Mesendoderm (in vitro differentiated cells): ENCODE measurements around the gene NAV1.

ENCODE experiments used
- DNase-seq: peaks from one replicate; pipeline ENCODE4 v3.0.0; 2013
- H2AK5ac ChIP-seq: 2 replicates; pipeline ENCODE4 v1.6.1; 2013; ENCODE audit warnings: low read length, inconsistent platforms
- H2BK120ac ChIP-seq: 2 replicates; pipeline ENCODE4 v1.6.1; 2013; ENCODE audit warnings: low read depth, mild to moderate bottlenecking, low read length, moderate library complexity, mixed read lengths
- H2BK15ac ChIP-seq: replicated peaks from 2 replicates; pipeline ENCODE4 v1.6.1; 2013; ENCODE audit warnings: low read depth, mild to moderate bottlenecking, moderate library complexity
- H2BK5ac ChIP-seq: 2 replicates; pipeline ENCODE4 v1.6.1; 2013; ENCODE audit warnings: low read length, inconsistent platforms
- H3K18ac ChIP-seq: 2 replicates; pipeline ENCODE4 v1.6.1; 2013; ENCODE audit warnings: mild to moderate bottlenecking, low read length, mixed read lengths
- H3K23ac ChIP-seq: one replicate; pipeline ENCODE4 v1.6.1; 2013; ENCODE audit warnings: low read length
- H3K27ac ChIP-seq: 2 replicates; pipeline ENCODE4 v1.5.1; 2013; ENCODE audit warnings: low read depth, mild to moderate bottlenecking, inconsistent platforms, low read length, moderate library complexity
- H3K27me3 ChIP-seq: 2 replicates; pipeline ENCODE4 v1.6.1; 2013; ENCODE audit warnings: low read length, control low read depth, mild to moderate bottlenecking, inconsistent platforms; ENCODE audit not compliant: insufficient read depth, poor library complexity
- H3K36me3 ChIP-seq: 2 replicates; pipeline ENCODE4 v1.6.1; 2013; ENCODE audit warnings: low read length, inconsistent platforms; ENCODE audit not compliant: control insufficient read depth, insufficient read depth
- H3K4ac ChIP-seq: one replicate; pipeline ENCODE4 v1.6.1; 2013; ENCODE audit warnings: low read depth, mild to moderate bottlenecking, low read length, moderate library complexity
- H3K4me1 ChIP-seq: 2 replicates; pipeline ENCODE4 v1.6.1; 2013; ENCODE audit warnings: low read depth, low read length, inconsistent platforms; ENCODE audit not compliant: control insufficient read depth
- H3K4me2 ChIP-seq: 2 replicates; pipeline ENCODE4 v1.6.1; 2013; ENCODE audit warnings: low read length
- H3K4me3 ChIP-seq: 2 replicates; pipeline ENCODE4 v1.5.1; 2013; ENCODE audit warnings: mild to moderate bottlenecking, low read length
- H3K56ac ChIP-seq: one replicate; pipeline ENCODE4 v1.6.1; 2013; ENCODE audit warnings: low read length
- H3K79me1 ChIP-seq: 2 replicates; pipeline ENCODE4 v1.6.1; 2013; ENCODE audit warnings: low read length, inconsistent platforms
- H3K79me2 ChIP-seq: 2 replicates; pipeline ENCODE4 v1.6.1; 2013; ENCODE audit warnings: mild to moderate bottlenecking, low read length; ENCODE audit not compliant: control insufficient read depth, insufficient read depth
- H3K9ac ChIP-seq: 2 replicates; pipeline ENCODE4 v1.6.1; 2013; ENCODE audit warnings: low read length, inconsistent platforms
- H4K5ac ChIP-seq: one replicate; pipeline ENCODE4 v1.6.1; 2013; ENCODE audit warnings: low read length
- H4K8ac ChIP-seq: one replicate; pipeline ENCODE4 v1.6.1; 2013; ENCODE audit warnings: low read depth, mild to moderate bottlenecking, control low read depth, low read length, moderate library complexity
- WGBS: extraction: QIAGEN DNeasy Blood & Tissue Kit; methylation state at CpG from one replicate; pipeline ENCODE4 v1.1.7; 2013; ENCODE audit warnings: low lambda C conversion rate, missing lambda C conversion rate; ENCODE audit not compliant: insufficient coverage; ENCODE audit errors: extremely low coverage; 5-methylcytosine and 5-hydroxymethylcytosine counted together

Gene NAV1

GRCh38 chr1:201505503-201505890, 33.4 kb upstream of the NAV1 start:
- H3K79me1 ChIP-seq, result peaks cover 2% of the 10 kb centered on the region
- H3K9ac ChIP-seq, result peak overlapping the region; percentile 5
- no peaks in the 10 kb centered on the region for H3K27me3 ChIP-seq
- WGBS, result no CpG with 5 or more reads among the region's 4 CpGs
- no peak overlapping the region for H2BK5ac ChIP-seq
- no peak overlapping the region for H4K8ac ChIP-seq
- DNase-seq, result peak; percentile 76
- no peak overlapping the region for H2BK120ac ChIP-seq
- no peak overlapping the region for H3K4me2 ChIP-seq
- no peaks in the 10 kb centered on the region for H3K36me3 ChIP-seq
- H3K4me3 ChIP-seq, result no peak overlapping the region
- H3K23ac ChIP-seq, result no peak overlapping the region
- peaks cover 8% of the 10 kb centered on the region for H3K4me1 ChIP-seq
- no peak overlapping the region for H3K4ac ChIP-seq
- H4K5ac ChIP-seq, result no peak overlapping the region
- no peak overlapping the region for H3K27ac ChIP-seq
- peaks cover 2% of the 10 kb centered on the region for H3K79me2 ChIP-seq
- H3K18ac ChIP-seq, result peak overlapping the region; percentile 11
- H2AK5ac ChIP-seq, result no peak overlapping the region
- peak overlapping the region; percentile 61 for H3K56ac ChIP-seq
- no peak overlapping the region for H2BK15ac ChIP-seq

- H4K5ac ChIP-seq, result no peak overlapping the region
- peak overlapping the region; percentile 51 for H3K4me2 ChIP-seq
- H3K79me1 ChIP-seq, result peaks cover 2% of the 10 kb centered on the region
- H3K18ac ChIP-seq, result no peak overlapping the region
- no peak for DNase-seq
- no peaks in the 10 kb centered on the region for H3K27me3 ChIP-seq
- H3K79me2 ChIP-seq, result peaks cover 2% of the 10 kb centered on the region
- H3K4ac ChIP-seq, result no peak overlapping the region
- H3K4me3 ChIP-seq, result no peak overlapping the region
- H3K9ac ChIP-seq, result peak overlapping the region; percentile 74
- H3K56ac ChIP-seq, result peak overlapping the region; percentile 84
- H3K27ac ChIP-seq, result no peak overlapping the region
- no peak overlapping the region for H2BK120ac ChIP-seq
- no peak overlapping the region for H4K8ac ChIP-seq
- no peak overlapping the region for H3K23ac ChIP-seq
- H2AK5ac ChIP-seq, result no peak overlapping the region
- no peak overlapping the region for H2BK15ac ChIP-seq
- no CpG with 5 or more reads among the region's 3 CpGs for WGBS
- peaks cover 6% of the 10 kb centered on the region for H3K4me1 ChIP-seq
- H3K36me3 ChIP-seq, result no peaks in the 10 kb centered on the region
- no peak overlapping the region for H2BK5ac ChIP-seq
These were observed 32.8 kb upstream of the NAV1 start for GRCh38 chr1:201506092-201506491.

- peak; percentile 76 for DNase-seq
- WGBS, result no CpG with 5 or more reads among the region's 71 CpGs
- peaks cover 6% of the 10 kb centered on the region for H3K4me1 ChIP-seq
These were observed 32.2 kb upstream of the NAV1 start, which contains the start of gene CSRP1 for GRCh38 chr1:201506557-201507359. Gene CSRP1 (minus strand): TSS chr1:201507123. CDS start chr1:201496303, 10,820 bp downstream.

GRCh38 chr1:201507360-201507675, 31.6 kb upstream of the NAV1 start:
- no peaks in the 10 kb centered on the region for H3K27me3 ChIP-seq
- no peak overlapping the region for H2BK5ac ChIP-seq
- H3K27ac ChIP-seq, result no peak overlapping the region
- peak overlapping the region; percentile 74 for H3K9ac ChIP-seq
- no peak overlapping the region for H4K8ac ChIP-seq
- H3K79me1 ChIP-seq, result peaks cover 2% of the 10 kb centered on the region
- WGBS, result no CpG with 5 or more reads among the region's 11 CpGs
- no peak overlapping the region for H3K23ac ChIP-seq
- H2AK5ac ChIP-seq, result no peak overlapping the region
- H2BK120ac ChIP-seq, result no peak overlapping the region
- H3K36me3 ChIP-seq, result no peaks in the 10 kb centered on the region
- H3K79me2 ChIP-seq, result peaks cover 2% of the 10 kb centered on the region
- H3K18ac ChIP-seq, result peak overlapping the region; percentile 53
- no peak overlapping the region for H3K4me3 ChIP-seq
- no peak for DNase-seq
- peak overlapping the region; percentile 51 for H3K4me2 ChIP-seq
- no peak overlapping the region for H3K4ac ChIP-seq
- H2BK15ac ChIP-seq, result no peak overlapping the region
- peak overlapping the region; percentile 84 for H3K56ac ChIP-seq
- no peak overlapping the region for H4K5ac ChIP-seq
- H3K4me1 ChIP-seq, result peaks cover 8% of the 10 kb centered on the region

More at GRCh38 chr1:201506557-201507359, 32.2 kb upstream of the NAV1 start, which contains the start of gene CSRP1:
- Histone ChIP-seq H3K36me3 (no peaks in the 10 kb centered on the region), H4K8ac (no peak within 1 kb of the TSS), H2BK120ac (no peak within 1 kb of the TSS), H3K18ac (peak within 1 kb of the TSS; percentile 53), H3K4me3 (peak within 1 kb of the TSS; percentile 36), H2AK5ac (no peak within 1 kb of the TSS), H3K27me3 (no peaks in the 10 kb centered on the region), H3K23ac (no peak within 1 kb of the TSS), H2BK15ac (no peak within 1 kb of the TSS), H3K79me2 (peaks cover 2% of the 10 kb centered on the region), H3K27ac (no peak within 1 kb of the TSS), H3K4ac (no peak within 1 kb of the TSS), H3K4me2 (peak within 1 kb of the TSS; percentile 51), H4K5ac (no peak within 1 kb of the TSS), H3K79me1 (peaks cover 2% of the 10 kb centered on the region), H3K9ac (peak within 1 kb of the TSS; percentile 74), H2BK5ac (no peak within 1 kb of the TSS), H3K56ac (peak within 1 kb of the TSS; percentile 84)

- Histone ChIP-seq H3K79me2 (peaks cover 2% of the 10 kb centered on the region), H3K4me2 (no peak overlapping the region), H2BK15ac (no peak overlapping the region), H2BK120ac (no peak overlapping the region), H4K8ac (no peak overlapping the region), H3K79me1 (peaks cover 2% of the 10 kb centered on the region), H3K56ac (no peak overlapping the region), H4K5ac (no peak overlapping the region), H3K27me3 (no peaks in the 10 kb centered on the region), H3K18ac (no peak overlapping the region), H3K36me3 (no peaks in the 10 kb centered on the region), H2AK5ac (no peak overlapping the region), H3K4ac (no peak overlapping the region), H3K4me3 (no peak overlapping the region), H3K9ac (no peak overlapping the region), H2BK5ac (no peak overlapping the region), H3K27ac (no peak overlapping the region), H3K4me1 (peaks cover 6% of the 10 kb centered on the region), H3K23ac (no peak overlapping the region)
- WGBS, result no CpG with 5 or more reads among the region's 2 CpGs
- DNase-seq, result no peak
These were observed 30.1 kb upstream of the NAV1 start for GRCh38 chr1:201508809-201509208.
